ENCODE results near the gene TRNAU1AP. TPM values are rescaled to one million over a fixed set of nuclear protein-coding genes. Genes with fewer than 3 reads are reported as not detected.

Gene TRNAU1AP
- total and polyA plus RNA-seq, 10 of the 15 experiments (the other 5 are each of a cell fraction or from before 2014, with no cell fraction given): 24.3 to 67.0 (median 31.8) TPM

DNA sequence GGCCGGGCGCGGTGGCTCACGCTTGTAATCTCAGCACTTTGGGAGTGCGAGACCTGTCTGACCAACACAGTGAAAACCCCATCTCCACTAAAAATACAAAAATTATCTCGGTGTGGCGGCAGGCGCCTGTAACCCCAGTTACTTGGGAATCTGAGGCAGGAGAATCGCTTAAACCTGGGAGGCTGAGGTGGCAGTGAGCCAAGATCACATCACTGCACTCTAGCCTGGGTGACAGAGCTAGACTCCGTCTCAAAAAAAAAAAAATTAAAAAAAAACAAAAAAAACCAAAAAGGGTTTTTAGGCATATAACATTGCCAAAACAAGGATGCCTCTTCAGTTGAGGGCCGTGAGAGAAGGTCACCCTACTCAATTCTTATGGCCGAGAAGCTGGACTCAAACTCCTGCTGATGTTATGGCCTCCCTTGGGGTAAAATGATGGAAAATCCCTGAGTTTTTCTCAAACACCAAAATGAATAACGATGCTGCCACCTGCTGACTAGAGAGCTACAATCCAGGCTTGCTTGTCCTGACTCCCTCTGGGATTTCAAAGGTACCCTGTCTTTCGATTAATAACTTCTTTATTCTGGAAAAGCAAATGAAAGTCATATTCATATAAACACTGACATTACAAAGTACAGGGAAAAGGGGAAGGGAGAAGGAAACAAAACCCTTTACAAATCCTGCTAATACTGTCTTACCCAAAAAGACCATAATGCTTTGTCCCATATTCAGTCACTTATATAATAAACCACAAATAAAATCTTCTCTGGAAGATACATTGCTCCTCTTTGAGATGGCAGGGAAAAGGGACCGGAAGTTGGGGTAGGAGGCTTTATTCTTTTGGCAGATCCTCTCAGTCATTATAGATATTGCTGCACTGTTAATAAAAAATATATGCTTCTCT is 49.9 kb downstream of the TRNAU1AP start (continued):
- TF ChIP-seq HCFC1 (IDR thresholded peaks at IDR 0.05; ENCODE audit: low read length) (no peak), EP300 (IDR thresholded peaks at IDR 0.05; ENCODE audit: borderline replicate concordance in 1 of 2, control insufficient read depth in 1 of 2, low read depth in 2 of 2, low read length in 2 of 2) (no peak), ZBTB40 (IDR thresholded peaks at IDR 0.05; ENCODE audit: borderline replicate concordance) (no peak), JUND (IDR thresholded peaks at IDR 0.05; ENCODE audit: low read depth, low read length) (no peak), EZH2 (IDR thresholded peaks at IDR 0.05; ENCODE audit: borderline replicate concordance, control insufficient read depth, low read depth, low read length) (no peak), IKZF1 (conservative IDR thresholded peaks at IDR 0.05) (peak; percentile 67), CBX5 (IDR thresholded peaks at IDR 0.05; ENCODE audit: low read depth) (no peak), SREBF1 (IDR thresholded peaks at IDR 0.05; ENCODE audit: low read length) (no peak), E4F1 (IDR thresholded peaks at IDR 0.05; ENCODE audit: borderline replicate concordance, partially characterized antibody) (no peak), BCLAF1 (IDR thresholded peaks at IDR 0.05) (no peak), MXI1 (IDR thresholded peaks at IDR 0.05; ENCODE audit: low read depth, low read length) (no peak), SMC3 (IDR thresholded peaks at IDR 0.05; ENCODE audit: borderline replicate concordance, low read length) (peak; percentile 72)
- TF ChIP-seq, protein P1, sequence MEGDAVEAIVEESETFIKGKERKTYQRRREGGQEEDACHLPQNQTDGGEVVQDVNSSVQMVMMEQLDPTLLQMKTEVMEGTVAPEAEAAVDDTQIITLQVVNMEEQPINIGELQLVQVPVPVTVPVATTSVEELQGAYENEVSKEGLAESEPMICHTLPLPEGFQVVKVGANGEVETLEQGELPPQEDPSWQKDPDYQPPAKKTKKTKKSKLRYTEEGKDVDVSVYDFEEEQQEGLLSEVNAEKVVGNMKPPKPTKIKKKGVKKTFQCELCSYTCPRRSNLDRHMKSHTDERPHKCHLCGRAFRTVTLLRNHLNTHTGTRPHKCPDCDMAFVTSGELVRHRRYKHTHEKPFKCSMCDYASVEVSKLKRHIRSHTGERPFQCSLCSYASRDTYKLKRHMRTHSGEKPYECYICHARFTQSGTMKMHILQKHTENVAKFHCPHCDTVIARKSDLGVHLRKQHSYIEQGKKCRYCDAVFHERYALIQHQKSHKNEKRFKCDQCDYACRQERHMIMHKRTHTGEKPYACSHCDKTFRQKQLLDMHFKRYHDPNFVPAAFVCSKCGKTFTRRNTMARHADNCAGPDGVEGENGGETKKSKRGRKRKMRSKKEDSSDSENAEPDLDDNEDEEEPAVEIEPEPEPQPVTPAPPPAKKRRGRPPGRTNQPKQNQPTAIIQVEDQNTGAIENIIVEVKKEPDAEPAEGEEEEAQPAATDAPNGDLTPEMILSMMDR (IDR thresholded peaks at IDR 0.05 in 2 of 3, conservative IDR thresholded peaks at IDR 0.05 in 1 of 3; ENCODE audit: control insufficient read depth in 2 of 3, extremely low read depth in 1 of 3, insufficient read depth in 1 of 3, low read depth in 3 of 3, low read length in 3 of 3): peak; percentile 56 to 85 (median 59); a peak in 5 of 6 replicates
- TF ChIP-seq, protein P2, sequence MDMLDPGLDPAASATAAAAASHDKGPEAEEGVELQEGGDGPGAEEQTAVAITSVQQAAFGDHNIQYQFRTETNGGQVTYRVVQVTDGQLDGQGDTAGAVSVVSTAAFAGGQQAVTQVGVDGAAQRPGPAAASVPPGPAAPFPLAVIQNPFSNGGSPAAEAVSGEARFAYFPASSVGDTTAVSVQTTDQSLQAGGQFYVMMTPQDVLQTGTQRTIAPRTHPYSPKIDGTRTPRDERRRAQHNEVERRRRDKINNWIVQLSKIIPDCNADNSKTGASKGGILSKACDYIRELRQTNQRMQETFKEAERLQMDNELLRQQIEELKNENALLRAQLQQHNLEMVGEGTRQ (IDR thresholded peaks at IDR 0.05; ENCODE audit: borderline replicate concordance, low read depth, low read length): no peak

All from GM12878 (cell line).